ENCODE results near the gene UBA7.
"Not testable (repeated sequence)": the region's sequence is repeated elsewhere in the genome, so short reads cannot be mapped to it uniquely, and the experiment has no call there.

UBA7 gene

GRCh38 chr3:49813497-49814174 is at the start of gene UBA7:
UBA7 (minus strand) TSS chr3:49813953; CDS start chr3:49813787, 166 bp downstream.
- peak; percentile 73 for DNase-seq (ENCODE audit: low spot score)

- no peak for DNase-seq (ENCODE audit: low spot score)
Observed at GRCh38 chr3:49859576-49860305, 46.0 kb upstream of the UBA7 start.

- DNase-seq (ENCODE audit: low spot score) = peak; percentile 100
Observed at GRCh38 chr3:49856181-49857005, 42.6 kb upstream of the UBA7 start, which contains the start of gene TRAIP. TRAIP (minus strand) TSS chr3:49856564; CDS start chr3:49856453, 111 bp downstream.

- no peak for DNase-seq (ENCODE audit: low spot score)
Observed at GRCh38 chr3:49855662-49856061, 41.9 kb upstream of the UBA7 start.

- DNase-seq (ENCODE audit: low spot score) = no peak
Observed at GRCh38 chr3:49845694-49846093, 31.9 kb upstream of the UBA7 start.

GRCh38 chr3:49844464-49845183 is 30.9 kb upstream of the UBA7 start:
- DNase-seq (ENCODE audit: low spot score) = no peak

- DNase-seq (ENCODE audit: low spot score) = no peak
Observed at GRCh38 chr3:49842843-49843517, 29.2 kb upstream of the UBA7 start.

- no peak for DNase-seq (ENCODE audit: low spot score)
Observed at GRCh38 chr3:49841806-49842205, 28.1 kb upstream of the UBA7 start.

GRCh38 chr3:49841126-49841696 is 27.5 kb upstream of the UBA7 start:
- peak; percentile 51 for DNase-seq (ENCODE audit: low spot score)

- no peak for DNase-seq (ENCODE audit: low spot score)
Observed at GRCh38 chr3:49840388-49840787, 26.6 kb upstream of the UBA7 start.

- DNase-seq (ENCODE audit: low spot score) = peak; percentile 75
Observed at GRCh38 chr3:49839193-49839809, 25.5 kb upstream of the UBA7 start.

GRCh38 chr3:49831341-49831740 is 17.6 kb upstream of the UBA7 start:
- DNase-seq (ENCODE audit: low spot score) = no peak

GRCh38 chr3:49826016-49826415 is 12.3 kb upstream of the UBA7 start:
- no peak for DNase-seq (ENCODE audit: low spot score)

- not testable (repeated sequence) for DNase-seq (ENCODE audit: low spot score)
Observed at GRCh38 chr3:49823131-49823530, 9.4 kb upstream of the UBA7 start.

GRCh38 chr3:49812916-49813496 is 747 bp downstream of the UBA7 start:
- no peak for DNase-seq (ENCODE audit: low spot score)

GRCh38 chr3:49807431-49808114 is 6.2 kb downstream of the UBA7 start:
- DNase-seq (ENCODE audit: low spot score) = no peak

GRCh38 chr3:49806850-49807249 is 6.9 kb downstream of the UBA7 start:
- DNase-seq (ENCODE audit: low spot score) = no peak

- peak; percentile 58 for DNase-seq (ENCODE audit: low spot score)
Observed at GRCh38 chr3:49805897-49806701, 7.7 kb downstream of the UBA7 start.

- DNase-seq (ENCODE audit: low spot score) = peak; percentile 78
Observed at GRCh38 chr3:49805367-49805782, 8.4 kb downstream of the UBA7 start.

All from germinal center (tissue), 1 donor.